Measurements from ENCODE around the gene HIVEP1.

Gene HIVEP1

DNA sequence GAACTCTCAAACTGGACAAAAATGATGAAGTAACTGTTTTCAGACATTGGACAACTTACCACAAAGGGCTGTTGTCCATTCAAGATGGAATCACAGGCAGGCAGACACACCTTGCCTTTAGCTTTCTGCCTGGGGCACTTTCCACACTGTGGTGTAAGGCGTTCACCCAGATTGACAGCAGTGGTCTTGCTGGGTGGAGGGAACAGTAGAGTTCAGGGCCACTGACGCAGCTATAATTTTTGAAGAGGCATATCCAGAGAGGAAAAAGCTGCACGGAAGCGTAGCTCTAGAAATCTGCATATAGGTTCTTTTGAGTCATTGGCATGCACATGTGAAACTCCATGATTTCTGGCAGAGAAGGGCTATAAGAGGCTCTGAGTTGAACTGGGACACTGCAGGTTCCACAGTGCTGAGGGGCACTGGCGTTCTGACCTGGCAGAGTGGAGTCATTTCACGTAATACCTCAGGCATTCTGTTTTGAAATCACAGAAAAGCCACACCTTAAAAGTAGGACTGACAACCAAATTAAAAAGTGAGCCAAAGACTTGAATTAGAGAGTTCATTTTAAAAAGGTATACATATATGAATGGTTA is 173.1 kb downstream of the HIVEP1 start:
- no peaks in the 10 kb centered on the region for H3K4me1 ChIP-seq
- no peaks in the 10 kb centered on the region for H3K9me3 ChIP-seq
- no peak overlapping the region for H3K4me2 ChIP-seq
- no peak overlapping the region for H3K27ac ChIP-seq
- H3K27me3 ChIP-seq: no peaks in the 10 kb centered on the region
- H3K4me3 ChIP-seq: no peak overlapping the region
- H4K20me1 ChIP-seq: no peaks in the 10 kb centered on the region
- H3K36me3 ChIP-seq: no peaks in the 10 kb centered on the region
- no peak for TF ChIP-seq Cebpa-rat (IDR thresholded peaks at IDR 0.05)
- H3K9ac ChIP-seq: no peak overlapping the region

DNA sequence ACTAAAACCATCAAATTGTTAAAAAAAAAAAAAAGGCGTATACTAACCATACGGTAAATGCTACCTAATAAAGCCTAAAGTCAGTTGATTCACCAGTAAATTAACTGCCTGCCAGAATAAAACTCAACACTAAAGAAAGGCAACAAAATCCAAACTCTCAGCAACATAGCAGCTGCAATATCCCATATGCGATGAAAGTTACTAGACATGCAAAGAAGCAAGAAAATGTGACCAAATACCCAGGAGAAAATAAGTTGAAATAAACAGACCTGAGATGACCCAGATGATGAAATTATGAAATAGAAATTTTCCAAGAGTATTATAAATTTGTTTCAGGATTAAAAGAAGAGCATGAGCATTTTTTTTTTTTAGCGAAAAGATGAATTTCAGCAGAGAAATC is 174.4 kb downstream of the HIVEP1 start:
- Histone ChIP-seq H3K36me3 (no peaks in the 10 kb centered on the region), H3K4me1 (no peaks in the 10 kb centered on the region), H3K9me3 (no peaks in the 10 kb centered on the region), H3K27me3 (no peaks in the 10 kb centered on the region), H3K4me3 (no peak overlapping the region), H4K20me1 (no peaks in the 10 kb centered on the region), H3K4me2 (no peak overlapping the region), H3K27ac (no peak overlapping the region), H3K9ac (no peak overlapping the region)
- no peak for TF ChIP-seq Cebpa-rat (IDR thresholded peaks at IDR 0.05)

DNA sequence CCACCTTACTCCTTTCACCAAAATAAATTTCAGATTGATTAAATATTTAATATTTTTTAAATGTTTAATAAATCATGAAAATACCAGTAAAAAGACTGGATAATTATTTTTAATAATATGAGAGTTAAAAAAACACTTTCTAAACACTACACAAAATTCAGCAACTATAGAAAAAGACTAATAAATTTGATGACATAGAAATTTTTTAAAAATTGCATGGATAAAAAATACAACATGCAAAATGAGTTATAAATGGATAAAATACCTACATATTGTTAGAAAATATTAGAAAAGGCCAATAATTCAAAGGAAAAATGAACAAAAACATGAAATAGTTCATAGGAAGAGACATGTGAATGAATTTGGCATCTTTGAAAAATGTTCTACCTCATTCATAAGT is 177.0 kb downstream of the HIVEP1 start:
- H3K4me1 ChIP-seq: no peaks in the 10 kb centered on the region
- no peaks in the 10 kb centered on the region for H4K20me1 ChIP-seq
- no peaks in the 10 kb centered on the region for H3K27me3 ChIP-seq
- TF ChIP-seq Cebpa-rat (IDR thresholded peaks at IDR 0.05): no peak
- H3K36me3 ChIP-seq: no peaks in the 10 kb centered on the region
- H3K4me3 ChIP-seq: no peak overlapping the region
- H3K9me3 ChIP-seq: no peaks in the 10 kb centered on the region
- no peak overlapping the region for H3K9ac ChIP-seq
- no peak overlapping the region for H3K4me2 ChIP-seq
- H3K27ac ChIP-seq: no peak overlapping the region

DNA sequence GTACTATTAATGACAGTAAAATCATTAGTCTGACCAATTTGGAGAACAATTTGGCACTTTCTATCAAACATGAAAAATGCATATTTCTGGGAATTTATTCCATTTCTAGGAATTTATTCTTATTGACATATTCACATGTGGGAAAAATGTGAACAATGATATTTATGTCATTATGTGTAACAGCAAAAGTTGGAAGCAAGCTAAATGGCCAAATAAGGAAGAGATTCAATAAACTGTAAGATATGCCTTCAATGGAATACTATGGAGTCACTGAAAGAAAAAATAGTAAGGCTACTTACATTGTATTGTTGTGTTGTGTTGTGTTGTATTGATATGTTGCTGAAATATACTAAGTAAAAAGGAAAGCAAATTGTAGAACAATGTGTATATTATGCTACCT is 177.5 kb downstream of the HIVEP1 start:
- no peak for TF ChIP-seq Cebpa-rat (IDR thresholded peaks at IDR 0.05)
- H3K9ac ChIP-seq: no peak overlapping the region
- no peak overlapping the region for H3K4me2 ChIP-seq
- H3K27ac ChIP-seq: no peak overlapping the region
- H3K27me3 ChIP-seq: no peaks in the 10 kb centered on the region
- no peak overlapping the region for H3K4me3 ChIP-seq
- no peaks in the 10 kb centered on the region for H3K9me3 ChIP-seq
- no peaks in the 10 kb centered on the region for H3K4me1 ChIP-seq
- no peaks in the 10 kb centered on the region for H4K20me1 ChIP-seq
- no peaks in the 10 kb centered on the region for H3K36me3 ChIP-seq

DNA sequence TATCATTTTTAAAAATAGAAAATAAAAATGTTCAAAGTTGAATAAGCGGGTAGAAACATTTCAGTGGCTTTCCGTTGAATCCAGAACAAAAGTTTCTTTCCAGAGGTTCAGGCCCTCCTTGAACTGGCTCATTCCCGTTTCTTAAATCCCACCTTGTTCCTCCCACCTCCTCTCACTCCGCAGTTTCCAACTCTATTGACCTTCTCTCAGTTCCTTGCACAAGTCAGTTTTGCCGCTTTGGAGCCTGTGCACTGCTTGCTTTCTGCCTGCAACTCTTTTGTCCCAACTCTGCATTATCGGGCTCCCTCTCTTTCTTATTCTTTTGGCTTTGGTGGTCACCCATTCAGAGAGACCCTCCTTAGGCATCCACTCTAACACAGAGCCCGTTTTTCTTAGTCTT is 178.1 kb downstream of the HIVEP1 start:
- no peak for TF ChIP-seq Cebpa-rat (IDR thresholded peaks at IDR 0.05)
- H4K20me1 ChIP-seq: no peaks in the 10 kb centered on the region
- H3K4me2 ChIP-seq: no peak overlapping the region
- no peaks in the 10 kb centered on the region for H3K9me3 ChIP-seq
- H3K27ac ChIP-seq: no peak overlapping the region
- H3K4me3 ChIP-seq: no peak overlapping the region
- no peaks in the 10 kb centered on the region for H3K36me3 ChIP-seq
- no peaks in the 10 kb centered on the region for H3K4me1 ChIP-seq
- H3K9ac ChIP-seq: no peak overlapping the region
- H3K27me3 ChIP-seq: no peaks in the 10 kb centered on the region

DNA sequence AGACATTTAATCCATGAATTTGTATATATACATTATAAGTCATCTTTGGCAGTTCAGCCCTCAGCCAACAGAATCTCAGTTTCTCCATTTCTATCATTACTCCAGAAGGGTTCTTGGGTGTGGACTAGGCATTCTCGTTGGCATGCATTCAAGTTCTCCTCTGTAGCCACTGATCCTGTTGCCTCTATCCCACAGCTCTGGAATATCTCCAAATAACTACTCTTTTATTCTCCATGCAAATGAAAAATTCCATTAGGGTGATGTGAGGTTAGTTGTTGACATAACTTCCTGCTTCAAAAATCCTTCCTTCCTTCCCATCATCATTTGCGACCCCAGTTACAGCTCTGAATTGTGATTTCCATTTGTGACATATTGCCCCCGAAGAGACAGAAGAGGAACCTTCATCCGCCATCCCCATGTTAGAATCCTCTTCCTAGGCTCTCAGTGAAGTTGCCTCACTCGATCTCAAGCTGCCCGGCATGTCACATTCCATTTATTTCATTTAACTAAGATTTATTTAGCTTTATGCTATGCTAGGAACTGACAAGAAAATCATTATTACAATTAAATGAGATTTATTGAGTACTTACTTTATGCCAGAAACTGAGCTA is 184.3 kb downstream of the HIVEP1 start:
- H3K27me3 ChIP-seq: no peaks in the 10 kb centered on the region
- no peak overlapping the region for H3K27ac ChIP-seq
- H3K9ac ChIP-seq: no peak overlapping the region
- H3K9me3 ChIP-seq: no peaks in the 10 kb centered on the region
- no peaks in the 10 kb centered on the region for H3K4me1 ChIP-seq
- no peaks in the 10 kb centered on the region for H4K20me1 ChIP-seq
- TF ChIP-seq Cebpa-rat (IDR thresholded peaks at IDR 0.05): no peak
- H3K4me2 ChIP-seq: no peak overlapping the region
- H3K4me3 ChIP-seq: no peak overlapping the region
- H3K36me3 ChIP-seq: no peaks in the 10 kb centered on the region

DNA sequence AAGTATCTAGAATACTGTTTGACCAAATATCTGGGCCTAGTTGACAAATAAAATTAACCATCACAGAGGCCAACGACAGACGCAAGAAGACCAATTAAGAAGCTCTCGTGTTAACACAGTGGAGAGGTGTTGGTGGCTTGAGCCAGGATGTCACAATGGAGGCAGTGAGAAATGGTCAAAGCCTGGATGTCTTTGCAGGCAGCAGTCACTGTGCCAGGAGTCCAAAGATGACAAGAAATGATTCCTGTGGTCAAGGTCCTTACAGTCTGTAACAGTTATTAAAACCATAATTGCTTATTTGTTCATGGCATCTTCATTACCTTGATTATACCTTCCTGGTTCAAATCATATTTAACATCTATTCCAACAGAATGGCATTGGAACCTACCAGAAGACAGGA is 186.7 kb downstream of the HIVEP1 start:
- Histone ChIP-seq H3K4me3 (no peak overlapping the region), H3K36me3 (no peaks in the 10 kb centered on the region), H3K9ac (no peak overlapping the region), H4K20me1 (no peaks in the 10 kb centered on the region), H3K4me2 (no peak overlapping the region), H3K27me3 (no peaks in the 10 kb centered on the region), H3K9me3 (no peaks in the 10 kb centered on the region), H3K27ac (no peak overlapping the region), H3K4me1 (no peaks in the 10 kb centered on the region)
- no peak for TF ChIP-seq Cebpa-rat (IDR thresholded peaks at IDR 0.05)

DNA sequence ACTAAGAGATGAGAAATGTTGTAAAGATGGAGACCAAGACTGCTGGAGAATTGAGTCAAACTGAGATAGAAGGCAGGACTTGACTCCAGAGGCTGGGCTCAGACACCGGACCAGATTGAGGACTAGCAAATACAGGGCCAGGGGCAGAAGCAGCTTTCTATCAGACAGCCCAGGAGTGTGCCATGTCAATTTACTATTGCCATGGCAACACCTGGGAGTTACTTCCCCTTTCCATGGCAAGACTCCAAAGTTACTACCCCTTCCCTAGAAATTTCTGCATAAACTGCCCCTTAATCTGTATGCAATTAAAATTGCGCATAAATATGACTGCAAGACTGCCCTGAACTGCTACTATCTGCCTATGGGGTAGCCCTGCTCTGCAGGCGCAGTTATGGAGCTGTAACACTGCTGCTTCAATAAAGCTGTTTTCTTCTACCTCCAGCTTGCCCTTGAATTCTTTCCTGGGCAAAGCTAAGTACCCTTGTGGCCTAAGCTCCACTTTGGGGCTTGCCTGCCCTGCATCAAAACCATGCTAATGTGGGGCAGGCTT is 188.0 kb downstream of the HIVEP1 start:
- no peaks in the 10 kb centered on the region for H3K36me3 ChIP-seq
- H3K4me1 ChIP-seq: no peaks in the 10 kb centered on the region
- no peak overlapping the region for H3K4me3 ChIP-seq
- no peaks in the 10 kb centered on the region for H3K27me3 ChIP-seq
- H3K9me3 ChIP-seq: no peaks in the 10 kb centered on the region
- TF ChIP-seq Cebpa-rat (IDR thresholded peaks at IDR 0.05): no peak
- no peaks in the 10 kb centered on the region for H4K20me1 ChIP-seq
- H3K27ac ChIP-seq: no peak overlapping the region
- no peak overlapping the region for H3K9ac ChIP-seq
- no peak overlapping the region for H3K4me2 ChIP-seq

DNA sequence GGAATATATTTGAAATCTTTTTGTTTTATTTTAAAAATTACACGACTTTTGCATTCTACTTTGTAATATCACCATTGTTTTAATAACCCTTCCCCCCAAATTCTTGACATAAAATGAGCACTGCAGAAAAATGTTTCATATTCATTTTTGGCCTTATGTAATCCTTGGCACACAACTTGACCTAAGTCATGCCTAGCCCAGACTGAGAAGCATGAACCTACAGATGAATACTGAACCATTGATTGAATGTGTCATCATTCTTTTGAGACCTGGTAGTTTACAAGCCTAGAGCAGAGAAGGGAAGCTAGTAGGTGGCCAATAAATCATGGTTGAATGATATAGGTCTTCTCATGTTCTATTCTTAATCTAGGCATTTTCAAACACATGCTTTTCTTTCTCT is 188.6 kb downstream of the HIVEP1 start:
- no peak overlapping the region for H3K27ac ChIP-seq
- no peak for TF ChIP-seq Cebpa-rat (IDR thresholded peaks at IDR 0.05)
- H3K9me3 ChIP-seq: no peaks in the 10 kb centered on the region
- no peaks in the 10 kb centered on the region for H4K20me1 ChIP-seq
- H3K27me3 ChIP-seq: no peaks in the 10 kb centered on the region
- no peak overlapping the region for H3K4me2 ChIP-seq
- H3K4me1 ChIP-seq: no peaks in the 10 kb centered on the region
- H3K36me3 ChIP-seq: no peaks in the 10 kb centered on the region
- H3K4me3 ChIP-seq: no peak overlapping the region
- H3K9ac ChIP-seq: no peak overlapping the region

DNA sequence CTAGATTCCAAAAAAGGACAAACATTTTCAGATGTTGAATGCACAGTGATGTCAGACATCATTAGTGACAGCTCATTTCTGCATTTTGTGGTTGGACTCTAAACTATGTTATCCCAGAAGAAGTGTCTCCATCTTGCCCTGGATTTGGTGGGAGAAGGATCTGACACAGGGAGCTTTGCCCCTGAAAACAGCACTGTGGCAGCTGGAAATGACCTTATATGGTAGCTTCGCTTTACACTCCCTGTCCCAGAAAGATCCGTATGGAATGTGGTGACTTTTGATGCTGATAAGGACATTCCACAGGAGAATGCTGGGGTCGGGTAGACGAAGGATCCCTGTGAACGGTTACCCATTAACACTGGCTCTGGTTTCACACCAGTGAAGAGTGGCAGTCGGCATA is 190.9 kb downstream of the HIVEP1 start:
- Histone ChIP-seq H3K4me3 (no peak overlapping the region), H3K27me3 (no peaks in the 10 kb centered on the region), H4K20me1 (no peaks in the 10 kb centered on the region), H3K4me2 (no peak overlapping the region), H3K4me1 (no peaks in the 10 kb centered on the region), H3K27ac (no peak overlapping the region), H3K9me3 (no peaks in the 10 kb centered on the region), H3K9ac (no peak overlapping the region), H3K36me3 (no peaks in the 10 kb centered on the region)
- TF ChIP-seq Cebpa-rat (IDR thresholded peaks at IDR 0.05): no peak

Measured in BLaER1 (cell line).